Left lung (tissue), 10 donors: ENCODE measurements around the gene OCA2. TPM values are rescaled to one million over a fixed set of nuclear protein-coding genes. Genes with fewer than 3 reads are reported as not detected.

Experiments used
- ATAC-seq: fragments of 200-7000 bp; cut with Tn5 transposase; one replicate; pipeline ENCODE4 v1.9.1; 2020; ENCODE audit warnings: moderate library complexity
- DNase-seq, 4 donors: peaks; one replicate each; pipeline ENCODE4 v3.0.0-alpha.2; 2013 to 2020
- H3K27ac ChIP-seq, 2 donors: fragments of 200-600 bp; sonication (generic) in 1 of 2; one replicate each; pipeline versions ENCODE4 v1.5.0 to v1.8.0; 2020 to 2021
- H3K27me3 ChIP-seq, 2 donors: fragments of 200-600 bp; sonication (generic) in 1 of 2; one replicate each; pipeline versions ENCODE4 v1.5.0 to v1.8.0; 2020 to 2021
- H3K36me3 ChIP-seq, 2 donors: fragments of 200-600 bp; sonication (generic) in 1 of 2; one replicate each; pipeline versions ENCODE4 v1.5.0 to v1.8.0; 2020 to 2021
- H3K4me1 ChIP-seq, 2 donors: fragments of 200-600 bp; one replicate each; pipeline ENCODE4 v1.8.0; 2021
- H3K4me3 ChIP-seq, 2 donors: fragments of 200-600 bp; sonication (generic) in 1 of 2; one replicate each; pipeline versions ENCODE4 v1.5.0 to v1.8.0; 2020 to 2021; ENCODE audit warnings: mild to moderate bottlenecking in 1 of 2
- H3K9me3 ChIP-seq, 2 donors: fragments of 200-600 bp; sonication (generic) in 1 of 2; one replicate each; pipeline versions ENCODE4 v1.5.0 to v1.8.0; 2020 to 2021
- CTCF ChIP-seq, 2 donors: fragments of 200-600 bp; sonication (generic) in 1 of 2; IDR thresholded peaks; one replicate each; pipeline versions ENCODE4 v1.5.0 to v1.8.0; 2021; ENCODE audit warnings: antibody characterized with exemption in 2 of 2
- intact Hi-C, 2 donors: fragments of 100-400 bp; cut with DNase I; formaldehyde crosslinking; loops; one replicate each; pipeline versions ENCODE4 v1.11.2 to v1.14.2; 2022
- polyA plus RNA-seq, 6 donors: library from polyadenylated mRNA; unstranded; fragments of 120-200 nt; gene quantifications; one replicate each; pipeline ENCODE4 v1.2.1, GENCODE V29; 2013; ENCODE audit not compliant: insufficient read length in 6 of 6
- total RNA-seq, 2 donors: library from RNA; stranded (reverse); fragmentation: NEBNext Ultra II Directional; extraction: Animal tissue kit (Norgen Biotek cat#: 25700); gene quantifications; one replicate each; pipeline ENCODE4 v1.2.1, GENCODE V29; 2021
- donor health status: DM: no; HTN: yes; CAD: no.
- donor health status: DM: no; HTN: no; CAD: no.

OCA2 gene
- total and polyA plus RNA-seq, 8 donors: 0.81 to 21.7 (median 13.2) TPM

GRCh38 chr15:28085489-28086174 is 13.5 kb downstream of the OCA2 start:
- peaks cover 0 to 6% of the 10 kb centered on the region in 2 donors for H3K9me3 ChIP-seq
- no peak for TF ChIP-seq CTCF (IDR thresholded peaks at IDR 0.05)
- H3K4me1 ChIP-seq: no peaks in the 10 kb centered on the region
- H3K27me3 ChIP-seq: peaks cover 0 to 7% of the 10 kb centered on the region in 2 donors
- ATAC-seq (peak; percentile 30), DNase-seq (no peak)
- H3K4me3 ChIP-seq: no peak overlapping the region
- no peak overlapping the region for H3K27ac ChIP-seq
- no peaks in the 10 kb centered on the region for H3K36me3 ChIP-seq
- intact Hi-C loops: no loop called here

GRCh38 chr15:28084547-28084946 is 14.6 kb downstream of the OCA2 start:
- no peak for ATAC-seq
- no peak for DNase-seq
- Histone ChIP-seq H3K27ac (no peak overlapping the region), H3K27me3 (peaks cover 0 to 7% of the 10 kb centered on the region in 2 donors), H3K4me1 (no peaks in the 10 kb centered on the region), H3K36me3 (no peaks in the 10 kb centered on the region), H3K4me3 (no peak overlapping the region), H3K9me3 (peaks cover 0 to 5% of the 10 kb centered on the region in 2 donors)
- no peak for TF ChIP-seq CTCF (IDR thresholded peaks at IDR 0.05)
- intact Hi-C loops: no loop called here

GRCh38 chr15:28082891-28083684 is 16.0 kb downstream of the OCA2 start:
- Histone ChIP-seq H3K27ac (no peak overlapping the region), H3K9me3 (no peaks in the 10 kb centered on the region), H3K4me1 (no peaks in the 10 kb centered on the region), H3K27me3 (peaks cover 0 to 7% of the 10 kb centered on the region in 2 donors), H3K36me3 (no peaks in the 10 kb centered on the region), H3K4me3 (no peak overlapping the region)
- intact Hi-C loops: no loop called here
- DNase-seq: no peak
- no peak for ATAC-seq
- no peak for TF ChIP-seq CTCF (IDR thresholded peaks at IDR 0.05)

GRCh38 chr15:28081594-28081993 is 17.5 kb downstream of the OCA2 start:
- intact Hi-C loops: no loop called here

More at GRCh38 chr15:28081594-28081993, 17.5 kb downstream of the OCA2 start:
- Histone ChIP-seq H3K27me3 (peaks cover 0 to 7% of the 10 kb centered on the region in 2 donors), H3K9me3 (no peaks in the 10 kb centered on the region), H3K27ac (no peak overlapping the region), H3K4me1 (no peaks in the 10 kb centered on the region), H3K4me3 (no peak overlapping the region), H3K36me3 (no peaks in the 10 kb centered on the region)
- ATAC-seq (no peak), DNase-seq (peak in 1 of 4 donors; percentile 69)
- no peak for TF ChIP-seq CTCF (IDR thresholded peaks at IDR 0.05)
